Urothelium cell line (cell line): ENCODE measurements around the gene ASTN2.

ENCODE experiments used
- DNase-seq: peaks from one replicate; pipeline ENCODE4 v3.0.0; 2011; ENCODE audit warnings: low spot score, mixed read lengths
- FAIRE-seq: peaks from 2 replicates; lab custom pipeline; 2011; peaks lifted over from hg19 to GRCh38; lab: Jason Lieb, UNC

The ASTN2 gene

DNA sequence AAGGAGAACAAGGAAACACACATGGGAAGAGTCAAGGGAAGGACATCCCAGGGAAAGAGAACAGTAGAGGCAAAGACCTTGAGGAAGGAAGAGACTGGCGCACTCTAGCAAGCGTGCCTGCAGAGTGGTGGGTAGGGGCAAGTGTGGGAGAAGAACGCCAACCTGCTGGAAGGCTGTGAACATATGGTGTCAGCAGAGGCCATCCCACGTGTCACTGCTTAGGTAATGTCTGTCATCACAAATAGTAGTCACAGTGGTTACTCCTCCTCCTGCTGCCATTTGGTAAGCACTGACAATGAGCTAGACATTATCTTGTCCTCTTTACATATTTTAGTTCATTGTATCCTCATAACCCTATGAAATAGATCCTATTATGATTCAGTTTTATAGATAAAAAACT lies 934.2 kb downstream of the ASTN2 start:
- FAIRE-seq (no peak), DNase-seq (no peak)

- DNase-seq (no peak), FAIRE-seq (no peak)
Observed at GRCh38 chr9:116479967-116480366, 934.9 kb downstream of the ASTN2 start.

DNA sequence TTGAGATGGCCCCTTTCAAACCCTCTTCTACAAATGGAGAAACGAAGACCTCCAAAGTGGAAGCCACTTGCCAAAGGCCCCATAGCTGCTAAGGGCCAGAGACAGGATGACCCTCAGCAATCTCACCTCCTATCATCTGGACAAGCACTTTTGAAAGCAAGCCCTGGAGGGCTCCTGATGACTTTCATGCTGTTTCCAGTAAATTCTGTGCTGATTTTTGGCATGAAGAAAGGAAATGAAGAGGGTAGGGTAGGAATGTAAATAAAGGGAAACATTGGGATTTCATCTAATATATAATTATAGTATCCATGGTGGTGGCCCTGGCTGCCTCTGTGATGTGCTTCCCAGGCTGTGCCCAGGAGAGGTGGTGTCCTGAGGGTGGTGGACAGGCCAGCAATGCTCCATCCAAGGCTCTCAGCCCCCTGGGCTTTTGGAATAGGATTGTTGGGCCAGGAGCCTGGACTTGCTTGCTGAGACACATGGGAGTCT lies 935.8 kb downstream of the ASTN2 start:
- FAIRE-seq (no peak), DNase-seq (no peak)

- DNase-seq (no peak), FAIRE-seq (no peak)
Observed at GRCh38 chr9:116477584-116478141, 937.2 kb downstream of the ASTN2 start.

GRCh38 chr9:116476935-116477381 lies 937.9 kb downstream of the ASTN2 start:
- DNase-seq (no peak), FAIRE-seq (no peak)

DNA sequence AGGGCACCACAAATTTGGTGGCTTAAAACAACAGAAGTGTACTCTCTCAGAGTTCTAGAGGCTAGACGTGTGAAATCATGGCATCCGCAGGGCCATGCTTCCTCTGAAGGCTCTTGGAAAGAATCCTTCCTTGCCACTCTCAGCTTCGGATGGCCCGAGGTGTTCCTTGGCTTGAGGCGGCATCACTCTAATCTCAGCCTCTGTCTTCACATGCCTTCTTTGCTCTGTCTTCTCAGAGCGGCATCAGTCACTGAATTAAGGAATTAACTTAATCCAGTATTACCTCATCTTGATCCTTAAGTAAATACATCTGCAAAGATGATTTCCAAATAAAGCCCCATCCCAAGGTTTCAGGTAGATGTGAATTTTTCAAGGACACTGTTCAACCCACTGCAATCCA lies 938.9 kb downstream of the ASTN2 start:
- DNase-seq: no peak
- no peak for FAIRE-seq

DNA sequence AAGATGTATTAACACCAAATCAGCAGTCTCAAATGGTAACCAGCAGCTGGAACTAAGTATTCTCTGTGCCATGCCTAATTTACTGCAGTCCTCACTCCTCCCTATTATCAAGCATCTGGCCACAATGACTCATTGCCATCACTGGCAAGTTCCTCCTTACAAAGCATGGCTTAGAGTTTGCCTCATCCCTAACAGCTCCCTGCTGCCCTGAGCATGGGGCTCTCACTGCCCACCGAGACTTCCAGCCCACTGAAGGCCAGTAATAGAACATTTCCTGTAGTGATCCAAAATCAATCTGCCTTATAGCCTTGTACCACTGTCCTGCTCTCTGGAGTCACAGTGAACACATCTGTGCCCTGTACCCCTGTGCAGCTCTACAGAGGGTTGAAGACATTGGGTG lies 939.7 kb downstream of the ASTN2 start:
- DNase-seq (no peak), FAIRE-seq (no peak)

- no peak for FAIRE-seq
- DNase-seq: no peak
Observed at GRCh38 chr9:116471944-116472506, 942.8 kb downstream of the ASTN2 start.

GRCh38 chr9:116471093-116471906 lies 943.6 kb downstream of the ASTN2 start:
- no peak for FAIRE-seq
- no peak for DNase-seq

DNA sequence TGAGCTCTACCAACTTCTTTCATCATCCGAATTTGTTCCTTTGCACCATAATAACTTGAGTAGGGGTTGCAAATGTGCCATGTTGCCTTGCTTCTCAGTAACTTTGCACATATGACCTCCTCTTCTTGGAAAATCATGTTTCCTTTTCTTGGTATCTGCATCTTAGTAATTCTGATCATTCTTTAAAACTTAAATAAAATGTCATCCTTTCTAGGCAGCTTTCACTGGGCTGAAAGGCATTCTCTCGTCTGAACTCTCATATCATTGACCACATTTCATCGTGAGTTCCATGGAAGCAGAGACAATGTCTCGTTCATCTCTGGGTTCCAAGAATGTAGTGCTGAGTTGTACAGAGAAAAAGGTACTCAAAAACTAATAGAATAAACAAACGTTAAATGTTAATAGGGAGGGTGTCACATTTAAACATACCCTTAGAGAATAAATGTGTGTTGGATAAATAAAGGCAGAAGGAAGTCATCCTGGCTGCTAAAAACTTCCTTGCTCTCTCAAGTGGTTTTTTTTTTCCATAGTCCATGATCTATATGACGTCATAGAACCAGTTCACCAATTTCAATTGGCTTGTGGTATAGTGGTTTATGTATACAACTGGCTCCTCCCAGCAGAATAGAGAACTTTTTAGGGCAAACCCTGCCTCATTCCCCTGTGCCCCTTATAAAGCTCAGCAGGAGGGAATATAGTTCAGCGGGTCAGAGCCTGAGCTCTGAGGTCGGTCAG lies 945.9 kb downstream of the ASTN2 start:
- FAIRE-seq: no peak
- DNase-seq: no peak

GRCh38 chr9:116468369-116468768 lies 946.5 kb downstream of the ASTN2 start:
- FAIRE-seq: no peak

GRCh38 chr9:116467740-116468351 lies 947.0 kb downstream of the ASTN2 start:
- no peak for FAIRE-seq
- no peak for DNase-seq

More at GRCh38 chr9:116468369-116468768, 946.5 kb downstream of the ASTN2 start:
- DNase-seq: no peak

GRCh38 chr9:116466271-116467235 lies 948.3 kb downstream of the ASTN2 start:
- DNase-seq (no peak), FAIRE-seq (no peak)

- FAIRE-seq: no peak
- no peak for DNase-seq
Observed at GRCh38 chr9:116465576-116466270, 949.1 kb downstream of the ASTN2 start.

- no peak for FAIRE-seq
Observed at GRCh38 chr9:116464987-116465571, 949.8 kb downstream of the ASTN2 start.

GRCh38 chr9:116464423-116464822 lies 950.4 kb downstream of the ASTN2 start:
- DNase-seq (no peak), FAIRE-seq (no peak)

More at GRCh38 chr9:116464987-116465571, 949.8 kb downstream of the ASTN2 start:
- no peak for DNase-seq

DNA sequence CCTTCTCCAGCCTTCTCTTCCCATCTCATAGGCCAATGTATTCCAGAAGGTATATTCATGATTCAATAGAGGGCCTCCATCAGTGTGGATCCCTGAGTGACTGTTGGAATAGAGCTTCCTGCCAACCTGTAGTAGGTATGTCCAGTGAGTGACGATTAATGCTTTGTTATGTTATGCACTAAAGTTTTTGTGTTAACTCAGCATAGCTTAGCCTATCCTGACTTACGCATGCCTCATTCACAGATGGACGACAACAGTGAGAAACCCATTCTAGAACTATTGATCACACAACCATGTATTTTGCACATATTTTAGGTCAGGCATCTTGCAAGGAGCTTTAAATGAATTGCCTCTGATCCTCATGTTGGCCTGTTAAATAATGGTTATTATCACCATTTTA lies 953.2 kb downstream of the ASTN2 start:
- FAIRE-seq (no peak), DNase-seq (no peak)

- DNase-seq: no peak
- no peak for FAIRE-seq
Observed at GRCh38 chr9:116460026-116460425, 954.8 kb downstream of the ASTN2 start.

- DNase-seq (no peak), FAIRE-seq (no peak)
Observed at GRCh38 chr9:116459576-116459975, 955.3 kb downstream of the ASTN2 start.
